GM12878 (cell line): Measurements from ENCODE around the gene USP2. TPM values are rescaled to one million over a fixed set of nuclear protein-coding genes. Genes with fewer than 3 reads are reported as not detected.

ENCODE experiments used
- BHLHE40 ChIP-seq, 2 experiments: fragments of 450-650 bp in 1 of 2; IDR thresholded peaks; 2 replicates each; pipeline ENCODE4 v1.6.1; 2011 to 2017; ENCODE audit warnings: low read depth in 2 of 2, borderline replicate concordance in 1 of 2, improper control_type of control experiment in 1 of 2, low read length in 1 of 2, mild to moderate bottlenecking in 1 of 2
- FOXM1 ChIP-seq: IDR thresholded peaks from 2 replicates; pipeline ENCODE4 v1.6.1; 2012; ENCODE audit warnings: low read depth, mild to moderate bottlenecking, inconsistent platforms, low read length, moderate library complexity
- HCFC1 ChIP-seq: fragments of 150-350 bp; IDR thresholded peaks from 2 replicates; pipeline ENCODE4 v1.6.1; 2014; ENCODE audit warnings: low read length
- HDGF ChIP-seq: fragments of 450-650 bp; IDR thresholded peaks from 2 replicates; pipeline ENCODE4 v1.6.1; 2016; ENCODE audit warnings: antibody characterized with exemption
- IKZF2 ChIP-seq, 2 experiments: fragments of 450-650 bp; IDR thresholded peaks; 2 replicates each; pipeline ENCODE4 v1.6.1; 2017; ENCODE audit warnings: mild to moderate bottlenecking in 2 of 2, moderate library complexity in 2 of 2
- KLF5 ChIP-seq: fragments of 450-650 bp; IDR thresholded peaks from 2 replicates; pipeline ENCODE4 v1.6.1; 2014; ENCODE audit warnings: mild to moderate bottlenecking; ENCODE audit not compliant: partially characterized antibody
- MTA3 ChIP-seq: IDR thresholded peaks from 2 replicates; pipeline ENCODE4 v1.6.1; 2012; ENCODE audit warnings: low read length, inconsistent platforms, borderline replicate concordance
- MYC ChIP-seq: IDR thresholded peaks from 2 replicates; pipeline ENCODE4 v1.6.1; 2011; ENCODE audit warnings: mild to moderate bottlenecking, low read length, moderate library complexity, inconsistent platforms; ENCODE audit not compliant: insufficient read depth, insufficient replicate concordance, insufficient read length, severe bottlenecking
- NBN ChIP-seq: fragments of 450-650 bp; IDR thresholded peaks from 2 replicates; pipeline ENCODE4 v1.6.1; 2016
- NRF1 ChIP-seq: conservative IDR thresholded peaks from 2 replicates; pipeline ENCODE4 v1.6.1; 2011; ENCODE audit warnings: mild to moderate bottlenecking, low read depth, low read length, improper control_type of control experiment
- POU2F2 ChIP-seq: IDR thresholded peaks from 3 replicates; pipeline ENCODE4 v1.6.1; 2011; ENCODE audit warnings: low read depth, mild to moderate bottlenecking, low read length, borderline replicate concordance
- RUNX3 ChIP-seq: IDR thresholded peaks from 2 replicates; pipeline ENCODE4 v1.6.1; 2012; ENCODE audit warnings: low read length, inconsistent platforms
- SMC3 ChIP-seq: IDR thresholded peaks from 2 replicates; pipeline ENCODE4 v1.6.1; 2011; ENCODE audit warnings: low read length, improper control_type of control experiment, borderline replicate concordance
- SUZ12 ChIP-seq: fragments of 200-600 bp; sonication (generic); IDR thresholded peaks from one replicate; pipeline ENCODE4 v1.6.1; 2018; ENCODE audit warnings: antibody characterized with exemption, mild to moderate bottlenecking; ENCODE audit not compliant: unreplicated experiment
- TCF7 ChIP-seq: IDR thresholded peaks from 2 replicates; pipeline ENCODE4 v1.6.1; 2014; ENCODE audit warnings: antibody characterized with exemption, borderline replicate concordance
- YY1 ChIP-seq: IDR thresholded peaks from 2 replicates; pipeline ENCODE4 v1.6.1; 2011; ENCODE audit warnings: low read depth, mild to moderate bottlenecking, low read length
- ZNF274 ChIP-seq: IDR thresholded peaks from one replicate; pipeline ENCODE4 v1.8.0; 2011; ENCODE audit not compliant: insufficient read length, insufficient read depth
- polyA plus RNA-seq, 11 experiments: library from polyadenylated mRNA; depleted of rRNA in 4 of 11; unstranded in 6 of 11; stranded (reverse) in 5 of 11; fragments of >200 nt; fragmentation: Nextera tagmentation in 4 of 11; fragmentation: Illumina TruSeq in 1 of 11; extraction: Ambion mirVana in 4 of 11; extraction: Trizol in 1 of 11; gene quantifications; 1 replicate in 1 of 11; 2 replicates in 10 of 11; pipeline versions ENCODE4 v1.2.1 to v1.2.3, GENCODE V29; 2011 to 2016; ENCODE audit warnings: inconsistent platforms in 2 of 11, missing spikeins in 2 of 11, low read depth in 1 of 11
- total RNA-seq, 4 experiments: library from RNA; depleted of rRNA in 3 of 4; stranded (reverse); fragments of >200 nt in 3 of 4; fragmentation: Illumina TruSeq in 1 of 4; extraction: Trizol in 1 of 4; gene quantifications; 2 replicates each; pipeline versions ENCODE4 v1.2.1 to v1.2.3, GENCODE V29; 2013 to 2021
- TF ChIP-seq, protein P1 (sequence below): fragments of 450-650 bp; IDR thresholded peaks from 2 replicates; pipeline ENCODE4 v1.6.1; 2017; ENCODE audit warnings: mild to moderate bottlenecking, moderate library complexity
- TF ChIP-seq, protein P2 (sequence below): fragments of 450-650 bp; IDR thresholded peaks from 2 replicates; pipeline ENCODE4 v1.6.1; 2018; ENCODE audit warnings: mild to moderate bottlenecking, low read depth, moderate library complexity; ENCODE audit not compliant: partially characterized antibody
- TF ChIP-seq, protein P3 (sequence below): fragments of 150-350 bp; IDR thresholded peaks from 2 replicates; pipeline ENCODE4 v1.6.1; 2014; ENCODE audit warnings: mild to moderate bottlenecking, low read depth, low read length
- TF ChIP-seq, protein P4 (sequence below): IDR thresholded peaks from 2 replicates; pipeline ENCODE4 v1.6.1; 2011; ENCODE audit warnings: mild to moderate bottlenecking, low read depth, low read length, moderate library complexity; ENCODE audit not compliant: insufficient replicate concordance

Gene USP2
- total and polyA plus RNA-seq, 10 of the 15 experiments (the other 5 are each of a cell fraction or from before 2014, with no cell fraction given): 0.03 to 0.13 (median 0.06) TPM; not detected in 4

DNA sequence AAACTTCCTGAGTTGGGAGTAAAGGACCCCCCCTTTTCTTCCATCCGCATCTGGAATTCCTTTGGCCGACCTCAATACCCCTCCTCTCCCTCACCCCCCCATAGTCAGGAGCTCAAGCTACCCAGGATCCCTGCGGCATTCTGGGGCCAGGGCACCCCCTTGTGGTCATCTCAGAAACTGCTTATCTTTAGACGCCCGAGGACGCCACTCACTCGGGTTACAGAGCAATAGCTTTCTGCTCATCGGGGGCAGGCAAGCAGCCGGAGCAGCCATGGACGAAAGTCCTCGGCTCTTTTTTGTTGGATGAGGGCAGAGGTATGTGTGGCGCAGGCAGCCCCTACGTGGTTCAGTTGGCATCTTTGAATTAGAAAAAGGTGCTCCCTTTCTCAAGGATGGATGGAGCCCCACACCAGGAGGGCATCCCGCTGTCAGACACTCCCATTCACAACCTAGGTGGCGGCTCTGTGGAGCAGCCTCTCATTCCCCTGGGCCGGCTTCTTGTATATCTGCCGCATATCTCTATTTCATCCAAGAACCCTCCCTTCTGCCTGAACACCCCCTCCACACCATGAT is 43.1 kb downstream of the USP2 start (continued):
- TF ChIP-seq, protein P1, sequence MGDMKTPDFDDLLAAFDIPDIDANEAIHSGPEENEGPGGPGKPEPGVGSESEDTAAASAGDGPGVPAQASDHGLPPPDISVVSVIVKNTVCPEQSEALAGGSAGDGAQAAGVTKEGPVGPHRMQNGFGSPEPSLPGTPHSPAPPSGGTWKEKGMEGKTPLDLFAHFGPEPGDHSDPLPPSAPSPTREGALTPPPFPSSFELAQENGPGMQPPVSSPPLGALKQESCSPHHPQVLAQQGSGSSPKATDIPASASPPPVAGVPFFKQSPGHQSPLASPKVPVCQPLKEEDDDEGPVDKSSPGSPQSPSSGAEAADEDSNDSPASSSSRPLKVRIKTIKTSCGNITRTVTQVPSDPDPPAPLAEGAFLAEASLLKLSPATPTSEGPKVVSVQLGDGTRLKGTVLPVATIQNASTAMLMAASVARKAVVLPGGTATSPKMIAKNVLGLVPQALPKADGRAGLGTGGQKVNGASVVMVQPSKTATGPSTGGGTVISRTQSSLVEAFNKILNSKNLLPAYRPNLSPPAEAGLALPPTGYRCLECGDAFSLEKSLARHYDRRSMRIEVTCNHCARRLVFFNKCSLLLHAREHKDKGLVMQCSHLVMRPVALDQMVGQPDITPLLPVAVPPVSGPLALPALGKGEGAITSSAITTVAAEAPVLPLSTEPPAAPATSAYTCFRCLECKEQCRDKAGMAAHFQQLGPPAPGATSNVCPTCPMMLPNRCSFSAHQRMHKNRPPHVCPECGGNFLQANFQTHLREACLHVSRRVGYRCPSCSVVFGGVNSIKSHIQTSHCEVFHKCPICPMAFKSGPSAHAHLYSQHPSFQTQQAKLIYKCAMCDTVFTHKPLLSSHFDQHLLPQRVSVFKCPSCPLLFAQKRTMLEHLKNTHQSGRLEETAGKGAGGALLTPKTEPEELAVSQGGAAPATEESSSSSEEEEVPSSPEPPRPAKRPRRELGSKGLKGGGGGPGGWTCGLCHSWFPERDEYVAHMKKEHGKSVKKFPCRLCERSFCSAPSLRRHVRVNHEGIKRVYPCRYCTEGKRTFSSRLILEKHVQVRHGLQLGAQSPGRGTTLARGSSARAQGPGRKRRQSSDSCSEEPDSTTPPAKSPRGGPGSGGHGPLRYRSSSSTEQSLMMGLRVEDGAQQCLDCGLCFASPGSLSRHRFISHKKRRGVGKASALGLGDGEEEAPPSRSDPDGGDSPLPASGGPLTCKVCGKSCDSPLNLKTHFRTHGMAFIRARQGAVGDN: no peak
- 0 out of 3 replicates have a peak, but pooled peaks have one; percentile 6 for TF ChIP-seq POU2F2
- no peak for TF ChIP-seq NBN
- 0 out of 4 replicates have a peak, but pooled peaks of 1 of the 2 experiments have one; percentile 12 for TF ChIP-seq IKZF2 (IDR thresholded peaks at IDR 0.05)
- TF ChIP-seq MYC: no peak
- TF ChIP-seq HCFC1: no peak
- TF ChIP-seq NRF1: no peak
- peak; percentile 34; the same call in 1 of the 2 replicates for TF ChIP-seq YY1
- TF ChIP-seq TCF7: no peak
- TF ChIP-seq BHLHE40 (IDR thresholded peaks at IDR 0.05; ENCODE audit: borderline replicate concordance in 1 of 2, low read depth in 2 of 2, low read length in 1 of 2): 0 out of 4 replicates have a peak, but pooled peaks of 1 of the 2 experiments have one; percentile 24
- TF ChIP-seq SMC3: peak; percentile 54; the same call in 1 of the 2 replicates
- TF ChIP-seq SUZ12: no peak
- TF ChIP-seq KLF5: no peak
- TF ChIP-seq HDGF: no peak
- TF ChIP-seq, protein P2, sequence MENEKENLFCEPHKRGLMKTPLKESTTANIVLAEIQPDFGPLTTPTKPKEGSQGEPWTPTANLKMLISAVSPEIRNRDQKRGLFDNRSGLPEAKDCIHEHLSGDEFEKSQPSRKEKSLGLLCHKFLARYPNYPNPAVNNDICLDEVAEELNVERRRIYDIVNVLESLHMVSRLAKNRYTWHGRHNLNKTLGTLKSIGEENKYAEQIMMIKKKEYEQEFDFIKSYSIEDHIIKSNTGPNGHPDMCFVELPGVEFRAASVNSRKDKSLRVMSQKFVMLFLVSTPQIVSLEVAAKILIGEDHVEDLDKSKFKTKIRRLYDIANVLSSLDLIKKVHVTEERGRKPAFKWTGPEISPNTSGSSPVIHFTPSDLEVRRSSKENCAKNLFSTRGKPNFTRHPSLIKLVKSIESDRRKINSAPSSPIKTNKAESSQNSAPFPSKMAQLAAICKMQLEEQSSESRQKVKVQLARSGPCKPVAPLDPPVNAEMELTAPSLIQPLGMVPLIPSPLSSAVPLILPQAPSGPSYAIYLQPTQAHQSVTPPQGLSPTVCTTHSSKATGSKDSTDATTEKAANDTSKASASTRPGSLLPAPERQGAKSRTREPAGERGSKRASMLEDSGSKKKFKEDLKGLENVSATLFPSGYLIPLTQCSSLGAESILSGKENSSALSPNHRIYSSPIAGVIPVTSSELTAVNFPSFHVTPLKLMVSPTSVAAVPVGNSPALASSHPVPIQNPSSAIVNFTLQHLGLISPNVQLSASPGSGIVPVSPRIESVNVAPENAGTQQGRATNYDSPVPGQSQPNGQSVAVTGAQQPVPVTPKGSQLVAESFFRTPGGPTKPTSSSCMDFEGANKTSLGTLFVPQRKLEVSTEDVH: peak; percentile 27
- TF ChIP-seq ZNF274: no peak
- no peak for TF ChIP-seq FOXM1
- TF ChIP-seq, protein P3, sequence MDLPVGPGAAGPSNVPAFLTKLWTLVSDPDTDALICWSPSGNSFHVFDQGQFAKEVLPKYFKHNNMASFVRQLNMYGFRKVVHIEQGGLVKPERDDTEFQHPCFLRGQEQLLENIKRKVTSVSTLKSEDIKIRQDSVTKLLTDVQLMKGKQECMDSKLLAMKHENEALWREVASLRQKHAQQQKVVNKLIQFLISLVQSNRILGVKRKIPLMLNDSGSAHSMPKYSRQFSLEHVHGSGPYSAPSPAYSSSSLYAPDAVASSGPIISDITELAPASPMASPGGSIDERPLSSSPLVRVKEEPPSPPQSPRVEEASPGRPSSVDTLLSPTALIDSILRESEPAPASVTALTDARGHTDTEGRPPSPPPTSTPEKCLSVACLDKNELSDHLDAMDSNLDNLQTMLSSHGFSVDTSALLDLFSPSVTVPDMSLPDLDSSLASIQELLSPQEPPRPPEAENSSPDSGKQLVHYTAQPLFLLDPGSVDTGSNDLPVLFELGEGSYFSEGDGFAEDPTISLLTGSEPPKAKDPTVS: no peak
- TF ChIP-seq, protein P4, sequence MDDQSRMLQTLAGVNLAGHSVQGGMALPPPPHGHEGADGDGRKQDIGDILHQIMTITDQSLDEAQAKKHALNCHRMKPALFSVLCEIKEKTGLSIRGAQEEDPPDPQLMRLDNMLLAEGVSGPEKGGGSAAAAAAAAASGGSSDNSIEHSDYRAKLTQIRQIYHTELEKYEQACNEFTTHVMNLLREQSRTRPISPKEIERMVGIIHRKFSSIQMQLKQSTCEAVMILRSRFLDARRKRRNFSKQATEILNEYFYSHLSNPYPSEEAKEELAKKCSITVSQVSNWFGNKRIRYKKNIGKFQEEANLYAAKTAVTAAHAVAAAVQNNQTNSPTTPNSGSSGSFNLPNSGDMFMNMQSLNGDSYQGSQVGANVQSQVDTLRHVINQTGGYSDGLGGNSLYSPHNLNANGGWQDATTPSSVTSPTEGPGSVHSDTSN: peak; percentile 30
- TF ChIP-seq MTA3: no peak
- peak; percentile 61 for TF ChIP-seq RUNX3
